ENCODE measurements around the gene SYTL5.
A peak's percentile ranks its signal among the peaks of the same experiment; 100 is the strongest.

The SYTL5 gene

GRCh38 chrX:38110231-38110630 lies 103.9 kb downstream of the SYTL5 start:
- peaks cover 0 to 8% (median 0%) of the 10 kb centered on the region in 11 experiments; a peak in 1 of 22 replicates for H3K9me3 ChIP-seq (replicated peaks in 1 of 11)
- no peak overlapping the region for H3K9ac ChIP-seq
- H4K20me1 ChIP-seq, result no peaks in the 10 kb centered on the region
- no peaks in the 10 kb centered on the region for H3K27me3 ChIP-seq
- H3K4me2 ChIP-seq, result peak overlapping the region in 1 of 11 experiments; percentile 13; a peak in 1 of 22 replicates
- H3K4me1 ChIP-seq, result peaks cover 8 to 32% (median 15%) of the 10 kb centered on the region in 10 experiments
- no peak overlapping the region for H3K4me3 ChIP-seq
- no peaks in the 10 kb centered on the region for H3K36me3 ChIP-seq
- H3K27ac ChIP-seq, result no peak overlapping the region
- TF ChIP-seq Cebpa-rat (IDR thresholded peaks at IDR 0.05), result no peak

GRCh38 chrX:38111196-38111595 lies 104.8 kb downstream of the SYTL5 start:
- Histone ChIP-seq H3K4me3 (no peak overlapping the region), H3K27ac (no peak overlapping the region), H3K4me1 (peaks cover 8 to 31% (median 15%) of the 10 kb centered on the region in 10 experiments), H3K9me3 (replicated peaks in 1 of 11) (peaks cover 0 to 8% (median 0%) of the 10 kb centered on the region in 11 experiments; a peak in 1 of 22 replicates), H3K27me3 (no peaks in the 10 kb centered on the region), H3K9ac (no peak overlapping the region), H4K20me1 (no peaks in the 10 kb centered on the region), H3K4me2 (no peak overlapping the region), H3K36me3 (no peaks in the 10 kb centered on the region)
- no peak for TF ChIP-seq Cebpa-rat (IDR thresholded peaks at IDR 0.05)

GRCh38 chrX:38112566-38112965 lies 106.2 kb downstream of the SYTL5 start:
- H3K4me3 ChIP-seq, result no peak overlapping the region
- no peak overlapping the region for H3K27ac ChIP-seq
- peaks cover 0 to 5% (median 0%) of the 10 kb centered on the region in 11 experiments; a peak in 1 of 22 replicates for H3K9me3 ChIP-seq (replicated peaks in 1 of 11)
- no peak overlapping the region for H3K4me2 ChIP-seq
- peaks cover 8 to 22% (median 15%) of the 10 kb centered on the region in 10 experiments for H3K4me1 ChIP-seq
- no peak for TF ChIP-seq Cebpa-rat (IDR thresholded peaks at IDR 0.05)
- no peaks in the 10 kb centered on the region for H3K36me3 ChIP-seq
- no peaks in the 10 kb centered on the region for H4K20me1 ChIP-seq
- no peaks in the 10 kb centered on the region for H3K27me3 ChIP-seq
- no peak overlapping the region for H3K9ac ChIP-seq

- Histone ChIP-seq H3K27ac (no peak overlapping the region), H3K4me3 (no peak overlapping the region), H3K9ac (no peak overlapping the region), H3K27me3 (no peaks in the 10 kb centered on the region), H3K9me3 (replicated peaks in 1 of 11) (0 out of 22 replicates have a peak, but pooled peaks cover 0 to 5% (median 0%) of the 10 kb centered on the region in 11 experiments), H3K4me2 (no peak overlapping the region), H4K20me1 (no peaks in the 10 kb centered on the region), H3K4me1 (no peaks in the 10 kb centered on the region), H3K36me3 (no peaks in the 10 kb centered on the region)
- TF ChIP-seq Cebpa-rat (IDR thresholded peaks at IDR 0.05), result no peak
Observed at GRCh38 chrX:38116706-38117105, 110.4 kb downstream of the SYTL5 start.

GRCh38 chrX:38117485-38117884 lies 111.1 kb downstream of the SYTL5 start:
- no peak overlapping the region for H3K27ac ChIP-seq
- no peaks in the 10 kb centered on the region for H3K27me3 ChIP-seq
- H4K20me1 ChIP-seq, result no peaks in the 10 kb centered on the region
- no peak overlapping the region for H3K4me2 ChIP-seq
- no peak for TF ChIP-seq Cebpa-rat (IDR thresholded peaks at IDR 0.05)
- H3K4me1 ChIP-seq, result no peaks in the 10 kb centered on the region
- no peak overlapping the region for H3K9ac ChIP-seq
- H3K4me3 ChIP-seq, result no peak overlapping the region
- H3K36me3 ChIP-seq, result no peaks in the 10 kb centered on the region
- H3K9me3 ChIP-seq (replicated peaks in 1 of 11), result 0 out of 22 replicates have a peak, but pooled peaks cover 0 to 5% (median 0%) of the 10 kb centered on the region in 11 experiments

- no peaks in the 10 kb centered on the region for H3K36me3 ChIP-seq
- H3K4me3 ChIP-seq, result no peak overlapping the region
- no peak for TF ChIP-seq Cebpa-rat (IDR thresholded peaks at IDR 0.05)
- no peak overlapping the region for H3K27ac ChIP-seq
- no peaks in the 10 kb centered on the region for H3K9me3 ChIP-seq (replicated peaks in 1 of 11)
- peaks cover 0 to 17% (median 2%) of the 10 kb centered on the region in 10 experiments; a peak in 9 of 20 replicates for H3K4me1 ChIP-seq
- no peaks in the 10 kb centered on the region for H4K20me1 ChIP-seq
- no peak overlapping the region for H3K9ac ChIP-seq
- H3K27me3 ChIP-seq, result no peaks in the 10 kb centered on the region
- H3K4me2 ChIP-seq, result peak overlapping the region in 1 of 11 experiments; percentile 50; a peak in 1 of 22 replicates
Observed at GRCh38 chrX:38124000-38124399, 117.6 kb downstream of the SYTL5 start.

- no peak for TF ChIP-seq Cebpa-rat (IDR thresholded peaks at IDR 0.05)
- H3K9ac ChIP-seq, result no peak overlapping the region
- H3K4me2 ChIP-seq, result peak overlapping the region in 3 of 11 experiments; percentile 2 to 19 (median 4); a peak in 1 of 22 replicates
- H3K36me3 ChIP-seq, result no peaks in the 10 kb centered on the region
- H3K4me1 ChIP-seq, result peaks cover 0 to 17% (median 2%) of the 10 kb centered on the region in 10 experiments; a peak in 9 of 20 replicates
- no peaks in the 10 kb centered on the region for H3K27me3 ChIP-seq
- H4K20me1 ChIP-seq, result no peaks in the 10 kb centered on the region
- no peak overlapping the region for H3K27ac ChIP-seq
- H3K9me3 ChIP-seq (replicated peaks in 1 of 11), result no peaks in the 10 kb centered on the region
- H3K4me3 ChIP-seq, result no peak overlapping the region
Observed at GRCh38 chrX:38126179-38126578, 119.8 kb downstream of the SYTL5 start.

- H3K9me3 ChIP-seq (replicated peaks in 1 of 11), result no peaks in the 10 kb centered on the region
- no peak overlapping the region for H3K9ac ChIP-seq
Observed at GRCh38 chrX:38127961-38128360, 121.6 kb downstream of the SYTL5 start.

GRCh38 chrX:38129366-38129765 lies 123.0 kb downstream of the SYTL5 start:
- H3K36me3 ChIP-seq, result no peaks in the 10 kb centered on the region
- peaks cover 0 to 15% (median 2%) of the 10 kb centered on the region in 10 experiments; a peak in 9 of 20 replicates for H3K4me1 ChIP-seq
- H4K20me1 ChIP-seq, result no peaks in the 10 kb centered on the region
- no peaks in the 10 kb centered on the region for H3K27me3 ChIP-seq
- no peak for TF ChIP-seq Cebpa-rat (IDR thresholded peaks at IDR 0.05)
- no peak overlapping the region for H3K4me3 ChIP-seq
- no peak overlapping the region for H3K9ac ChIP-seq
- no peaks in the 10 kb centered on the region for H3K9me3 ChIP-seq (replicated peaks in 1 of 11)
- H3K27ac ChIP-seq, result no peak overlapping the region
- no peak overlapping the region for H3K4me2 ChIP-seq

More at GRCh38 chrX:38127961-38128360, 121.6 kb downstream of the SYTL5 start:
- Histone ChIP-seq H3K36me3 (no peaks in the 10 kb centered on the region), H3K4me1 (peaks cover 0 to 17% (median 2%) of the 10 kb centered on the region in 10 experiments; a peak in 9 of 20 replicates), H3K27ac (no peak overlapping the region), H4K20me1 (no peaks in the 10 kb centered on the region), H3K4me2 (no peak overlapping the region), H3K4me3 (no peak overlapping the region), H3K27me3 (no peaks in the 10 kb centered on the region)
- TF ChIP-seq Cebpa-rat (IDR thresholded peaks at IDR 0.05), result no peak

Measured in BLaER1 treated with 17β-estradiol and CSF1 and Interleukin-3, amounts not matched to agents 10 nM and 100 nM (cell line).